ENCODE measurements around the gene TFF1. TPM values are rescaled to one million over a fixed set of nuclear protein-coding genes. Genes with fewer than 3 reads are reported as not detected.

TFF1 gene
- total RNA-seq, 2 experiments from 2014 or later: not detected

DNA sequence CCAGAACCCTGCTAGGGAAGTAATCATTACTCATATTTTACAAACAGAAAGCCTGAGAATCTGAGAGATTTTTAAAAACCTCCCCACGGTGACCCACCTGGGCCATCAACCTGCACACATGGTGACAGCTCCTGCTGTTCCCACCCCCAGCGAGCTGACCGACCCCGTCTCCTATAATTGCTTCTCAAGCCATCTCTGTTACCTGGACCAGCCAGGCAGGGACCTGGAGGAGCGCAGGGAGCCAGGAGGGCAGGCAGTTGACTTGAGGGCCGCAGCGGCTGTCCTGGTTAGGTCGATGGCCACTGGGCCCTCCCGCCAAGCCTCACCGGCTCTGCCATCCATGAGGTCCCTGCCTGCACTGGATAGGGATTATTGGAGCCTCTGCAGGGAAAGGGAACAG is 23.2 kb downstream of the TFF1 start:
- no peak overlapping the region for H2AFZ ChIP-seq (ENCODE audit: low read length)
- BruUV-seq (replicated peaks): no TSS peak
- no peak overlapping the region for H3K4me3 ChIP-seq (ENCODE audit: low read depth, low read length, poor library complexity, severe bottlenecking)
- no peak overlapping the region for H3K4me2 ChIP-seq (ENCODE audit: low read length)
- intact Hi-C loops (cut with micrococcal nuclease; ENCODE audit: unreplicated experiment): no loop called here
- H3K27ac ChIP-seq (ENCODE audit: low read depth, low read length, poor library complexity, severe bottlenecking): no peak overlapping the region
- TF ChIP-seq, protein P1, sequence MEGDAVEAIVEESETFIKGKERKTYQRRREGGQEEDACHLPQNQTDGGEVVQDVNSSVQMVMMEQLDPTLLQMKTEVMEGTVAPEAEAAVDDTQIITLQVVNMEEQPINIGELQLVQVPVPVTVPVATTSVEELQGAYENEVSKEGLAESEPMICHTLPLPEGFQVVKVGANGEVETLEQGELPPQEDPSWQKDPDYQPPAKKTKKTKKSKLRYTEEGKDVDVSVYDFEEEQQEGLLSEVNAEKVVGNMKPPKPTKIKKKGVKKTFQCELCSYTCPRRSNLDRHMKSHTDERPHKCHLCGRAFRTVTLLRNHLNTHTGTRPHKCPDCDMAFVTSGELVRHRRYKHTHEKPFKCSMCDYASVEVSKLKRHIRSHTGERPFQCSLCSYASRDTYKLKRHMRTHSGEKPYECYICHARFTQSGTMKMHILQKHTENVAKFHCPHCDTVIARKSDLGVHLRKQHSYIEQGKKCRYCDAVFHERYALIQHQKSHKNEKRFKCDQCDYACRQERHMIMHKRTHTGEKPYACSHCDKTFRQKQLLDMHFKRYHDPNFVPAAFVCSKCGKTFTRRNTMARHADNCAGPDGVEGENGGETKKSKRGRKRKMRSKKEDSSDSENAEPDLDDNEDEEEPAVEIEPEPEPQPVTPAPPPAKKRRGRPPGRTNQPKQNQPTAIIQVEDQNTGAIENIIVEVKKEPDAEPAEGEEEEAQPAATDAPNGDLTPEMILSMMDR (conservative IDR thresholded peaks at IDR 0.05; ENCODE audit: low read length): no peak
- no peak for TF ChIP-seq EZH2phosphoT487 (IDR thresholded peaks at IDR 0.05; ENCODE audit: borderline replicate concordance, low read depth, low read length)
- no peak for DNase-seq (ENCODE audit: low spot score)
- H3K9me3 ChIP-seq (ENCODE audit: low read length): no peaks in the 10 kb centered on the region
- ChIA-PET POLR2A (interaction anchor here (0.7 to 2.0 kb wide), 2 partner anchors 19 to 567 kb away, joined by 3 to 4 read pairs; no protein-coding TSS in a partner anchor), CTCF (ENCODE audit: unreplicated experiment) (no interaction called here)
- no peaks in the 10 kb centered on the region for H3K9me2 ChIP-seq (ENCODE audit: insufficient read depth, low read length)
- H3K4me1 ChIP-seq (ENCODE audit: insufficient read depth, low read length, poor library complexity, severe bottlenecking): no peaks in the 10 kb centered on the region
- H3K79me2 ChIP-seq (ENCODE audit: insufficient read depth, low read depth, low read length): no peaks in the 10 kb centered on the region
- H3K36me3 ChIP-seq (ENCODE audit: insufficient read depth, low read length): no peaks in the 10 kb centered on the region
- no peaks in the 10 kb centered on the region for H4K20me1 ChIP-seq (ENCODE audit: insufficient read depth, low read length)

DNA sequence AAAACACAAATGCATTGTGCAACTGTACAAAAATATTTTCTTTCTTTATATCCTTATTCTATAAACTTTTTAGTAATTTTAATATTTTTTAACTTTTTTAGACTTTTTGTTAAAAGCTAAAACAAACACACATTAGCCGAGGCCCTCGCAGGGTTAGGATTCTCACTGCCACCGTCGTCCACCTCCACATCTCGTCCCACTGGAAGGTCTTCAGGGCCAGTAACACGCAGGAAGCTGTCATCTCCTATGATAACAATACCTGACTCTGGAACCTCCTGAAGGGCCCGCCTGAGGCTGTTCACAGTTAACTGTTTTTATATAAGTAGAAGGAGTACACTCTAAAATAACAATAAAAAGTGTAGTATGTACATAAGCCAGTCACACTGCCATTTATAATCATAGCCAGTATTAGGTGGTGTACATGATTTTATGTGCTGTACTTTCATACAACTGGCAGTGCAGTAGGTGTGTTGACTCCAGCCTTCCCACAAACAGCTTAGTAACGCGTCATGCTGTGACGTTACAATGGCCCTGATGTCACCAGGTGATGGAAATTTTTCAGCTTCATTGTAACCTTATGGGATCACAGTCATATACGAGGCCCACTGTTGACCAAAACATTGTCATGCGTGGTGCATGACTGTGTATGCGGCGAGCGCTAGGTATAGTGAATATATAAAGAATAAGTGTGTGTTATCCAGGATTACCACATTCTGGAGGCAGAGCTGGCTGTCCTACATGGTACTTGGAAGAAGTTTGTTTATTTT is 24.4 kb downstream of the TFF1 start:
- no peak for DNase-seq (ENCODE audit: low spot score)
- ChIA-PET CTCF (ENCODE audit: unreplicated experiment) (no interaction called here), POLR2A (interaction anchor here (0.7 to 2.0 kb wide), 2 partner anchors 21 to 127 kb away, joined by 3 to 4 read pairs; no protein-coding TSS in a partner anchor)
- Histone ChIP-seq H4K20me1 (ENCODE audit: insufficient read depth, low read length) (no peaks in the 10 kb centered on the region), H3K9me2 (ENCODE audit: insufficient read depth, low read length) (no peaks in the 10 kb centered on the region), H3K36me3 (ENCODE audit: insufficient read depth, low read length) (no peaks in the 10 kb centered on the region), H3K4me2 (ENCODE audit: low read length) (no peak overlapping the region), H3K9me3 (ENCODE audit: low read length) (0 out of 2 replicates have a peak, but pooled peaks cover 3% of the 10 kb centered on the region), H3K27ac (ENCODE audit: low read depth, low read length, poor library complexity, severe bottlenecking) (no peak overlapping the region), H3K4me3 (ENCODE audit: low read depth, low read length, poor library complexity, severe bottlenecking) (no peak overlapping the region), H3K79me2 (ENCODE audit: insufficient read depth, low read depth, low read length) (no peaks in the 10 kb centered on the region), H2AFZ (ENCODE audit: low read length) (no peak overlapping the region), H3K4me1 (ENCODE audit: insufficient read depth, low read length, poor library complexity, severe bottlenecking) (no peaks in the 10 kb centered on the region)
- TF ChIP-seq, protein P1 (conservative IDR thresholded peaks at IDR 0.05; ENCODE audit: low read length): no peak
- no peak for TF ChIP-seq EZH2phosphoT487 (IDR thresholded peaks at IDR 0.05; ENCODE audit: borderline replicate concordance, low read depth, low read length)
- intact Hi-C loops (cut with micrococcal nuclease; ENCODE audit: unreplicated experiment): no loop called here
- no TSS peak for BruUV-seq (replicated peaks)
